Testis (tissue), 2 donors: ENCODE measurements around the gene TNFRSF17.

Experiments
- POLR2A ChIP-seq: fragments of 450-650 bp; IDR thresholded peaks from one replicate; pipeline ENCODE4 v1.6.1; 2017; ENCODE audit warnings: antibody characterized with exemption, mild to moderate bottlenecking, moderate library complexity
- TF ChIP-seq, protein P1 (sequence below), 3 experiments: fragments of 450-650 bp in 2 of 3; fragments of 200-600 bp in 1 of 3; sonication (generic) in 1 of 3; IDR thresholded peaks; one replicate each; pipeline ENCODE4 v1.5.1; 2016 to 2019; ENCODE audit warnings: antibody characterized with exemption in 3 of 3, mild to moderate bottlenecking in 2 of 3, moderate library complexity in 1 of 3

DNA sequence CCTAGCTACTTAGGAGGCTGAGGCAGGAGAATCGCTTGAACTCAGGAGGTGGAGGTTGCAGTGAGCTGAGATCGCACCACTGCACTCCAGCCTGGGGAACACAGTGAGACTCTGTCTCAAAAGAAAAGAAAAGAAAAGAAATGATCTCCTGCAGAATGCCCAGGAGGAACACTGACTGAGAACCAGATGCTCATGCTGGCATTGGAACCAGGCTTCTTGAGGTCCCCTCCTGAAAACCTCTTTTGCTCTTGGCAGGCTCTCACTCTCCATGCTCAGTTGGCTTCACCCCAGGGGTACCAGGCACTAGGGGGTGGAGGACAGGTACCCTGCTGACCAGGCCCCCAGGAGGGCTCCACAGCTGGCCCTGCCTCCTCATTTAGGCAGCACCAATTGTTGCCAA, 8.5 kb upstream of the TNFRSF17 start:
- TF ChIP-seq, protein P1, sequence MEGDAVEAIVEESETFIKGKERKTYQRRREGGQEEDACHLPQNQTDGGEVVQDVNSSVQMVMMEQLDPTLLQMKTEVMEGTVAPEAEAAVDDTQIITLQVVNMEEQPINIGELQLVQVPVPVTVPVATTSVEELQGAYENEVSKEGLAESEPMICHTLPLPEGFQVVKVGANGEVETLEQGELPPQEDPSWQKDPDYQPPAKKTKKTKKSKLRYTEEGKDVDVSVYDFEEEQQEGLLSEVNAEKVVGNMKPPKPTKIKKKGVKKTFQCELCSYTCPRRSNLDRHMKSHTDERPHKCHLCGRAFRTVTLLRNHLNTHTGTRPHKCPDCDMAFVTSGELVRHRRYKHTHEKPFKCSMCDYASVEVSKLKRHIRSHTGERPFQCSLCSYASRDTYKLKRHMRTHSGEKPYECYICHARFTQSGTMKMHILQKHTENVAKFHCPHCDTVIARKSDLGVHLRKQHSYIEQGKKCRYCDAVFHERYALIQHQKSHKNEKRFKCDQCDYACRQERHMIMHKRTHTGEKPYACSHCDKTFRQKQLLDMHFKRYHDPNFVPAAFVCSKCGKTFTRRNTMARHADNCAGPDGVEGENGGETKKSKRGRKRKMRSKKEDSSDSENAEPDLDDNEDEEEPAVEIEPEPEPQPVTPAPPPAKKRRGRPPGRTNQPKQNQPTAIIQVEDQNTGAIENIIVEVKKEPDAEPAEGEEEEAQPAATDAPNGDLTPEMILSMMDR (IDR thresholded peaks at IDR 0.05), result no peak
- no peak for TF ChIP-seq POLR2A
